OCI-LY7 (cell line): ENCODE data around the gene PLXNA1.

ENCODE experiments used
- EZH2phosphoT487 ChIP-seq: fragments of 200-600 bp; sonication (generic); IDR thresholded peaks from 2 replicates; pipeline ENCODE4 v1.6.1; 2018; ENCODE audit warnings: low read depth, borderline replicate concordance, mild to moderate bottlenecking, mixed run types, antibody characterized with exemption, low read length, moderate library complexity, mixed read lengths
- TF ChIP-seq, protein P1 (sequence below): fragments of 200-600 bp; sonication (generic); conservative IDR thresholded peaks from 2 replicates; pipeline ENCODE4 v1.5.1; 2014; ENCODE audit warnings: mild to moderate bottlenecking, antibody characterized with exemption, low read length, moderate library complexity, mixed read lengths

- TF ChIP-seq, protein P1, sequence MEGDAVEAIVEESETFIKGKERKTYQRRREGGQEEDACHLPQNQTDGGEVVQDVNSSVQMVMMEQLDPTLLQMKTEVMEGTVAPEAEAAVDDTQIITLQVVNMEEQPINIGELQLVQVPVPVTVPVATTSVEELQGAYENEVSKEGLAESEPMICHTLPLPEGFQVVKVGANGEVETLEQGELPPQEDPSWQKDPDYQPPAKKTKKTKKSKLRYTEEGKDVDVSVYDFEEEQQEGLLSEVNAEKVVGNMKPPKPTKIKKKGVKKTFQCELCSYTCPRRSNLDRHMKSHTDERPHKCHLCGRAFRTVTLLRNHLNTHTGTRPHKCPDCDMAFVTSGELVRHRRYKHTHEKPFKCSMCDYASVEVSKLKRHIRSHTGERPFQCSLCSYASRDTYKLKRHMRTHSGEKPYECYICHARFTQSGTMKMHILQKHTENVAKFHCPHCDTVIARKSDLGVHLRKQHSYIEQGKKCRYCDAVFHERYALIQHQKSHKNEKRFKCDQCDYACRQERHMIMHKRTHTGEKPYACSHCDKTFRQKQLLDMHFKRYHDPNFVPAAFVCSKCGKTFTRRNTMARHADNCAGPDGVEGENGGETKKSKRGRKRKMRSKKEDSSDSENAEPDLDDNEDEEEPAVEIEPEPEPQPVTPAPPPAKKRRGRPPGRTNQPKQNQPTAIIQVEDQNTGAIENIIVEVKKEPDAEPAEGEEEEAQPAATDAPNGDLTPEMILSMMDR, result no peak
- TF ChIP-seq EZH2phosphoT487, result no peak
These were observed 1.6 kb downstream of the PLXNA1 start for GRCh38 chr3:126984391-126985131.
